Tongue (tissue), 2 donors: ENCODE measurements around the gene RFX7. TPM values are rescaled to one million over a fixed set of nuclear protein-coding genes. Genes with fewer than 3 reads are reported as not detected.
"Not testable (repeated sequence)": the region's sequence is repeated elsewhere in the genome, so short reads cannot be mapped to it uniquely, and the experiment has no call there.

Experiments used
- DNase-seq: peaks from one replicate; pipeline ENCODE4 v3.0.0-alpha.2; 2015
- total RNA-seq: library from RNA; depleted of rRNA; stranded (reverse); fragments of >200 nt; gene quantifications from one replicate; pipeline ENCODE4 v1.2.3, GENCODE V29; 2014

Gene RFX7
- total RNA-seq: 17.5 TPM

DNA sequence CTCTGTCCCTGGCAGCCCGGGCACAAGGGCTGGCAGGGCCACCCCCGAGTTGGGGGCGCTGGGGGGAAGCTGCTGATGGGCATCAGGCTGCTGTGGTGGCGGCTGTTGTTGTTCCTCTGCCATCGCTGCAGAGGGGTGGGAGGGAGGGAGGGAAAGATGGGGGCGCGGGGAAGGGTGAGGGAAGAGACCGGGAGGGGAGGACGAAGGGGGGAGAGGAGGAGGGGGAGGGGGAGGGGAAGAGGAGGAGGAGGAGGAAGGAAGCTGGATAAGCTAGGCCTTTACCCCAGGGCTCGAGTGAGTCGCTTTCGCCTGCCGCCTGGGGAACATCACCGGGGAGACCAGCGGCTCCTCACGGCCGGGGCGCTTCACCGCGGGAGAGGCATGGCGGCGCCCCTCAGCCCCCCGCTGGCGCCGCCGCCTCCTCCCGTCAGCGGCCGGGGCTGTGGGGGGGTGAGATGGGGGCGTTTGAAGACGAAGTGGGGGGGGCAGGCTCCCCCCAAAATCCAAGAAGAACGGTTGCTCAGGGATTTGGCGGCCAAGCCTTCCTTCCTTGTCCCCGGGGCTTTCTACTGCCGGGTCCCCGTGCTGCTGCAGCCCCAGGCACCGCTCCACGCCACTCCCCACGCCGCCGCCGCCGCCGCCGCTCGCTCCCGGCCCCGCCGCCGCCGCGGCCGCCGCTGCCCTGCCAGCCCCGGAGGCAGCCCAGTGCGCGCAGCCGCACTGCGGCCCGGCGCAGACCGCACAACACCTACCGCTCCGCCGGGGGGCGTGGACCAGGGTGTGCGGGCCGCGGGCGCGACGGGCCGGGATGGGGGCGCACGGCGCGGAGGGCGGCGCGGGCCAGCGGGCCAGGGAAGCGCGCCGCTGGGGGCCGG, at the start of gene RFX7:
TSS of gene RFX7 (minus strand) at position 717 of the 875 bp plus-strand sequence. CDS start at position 123, 594 bp downstream.
- peak; percentile 90 for DNase-seq

GRCh38 chr15:56292546-56293316, 49.1 kb upstream of the RFX7 start:
- DNase-seq: no peak

- DNase-seq: no peak
Observed at GRCh38 chr15:56291741-56292140, 48.1 kb upstream of the RFX7 start.

- DNase-seq: no peak
Observed at GRCh38 chr15:56286213-56286612, 42.5 kb upstream of the RFX7 start.

DNA sequence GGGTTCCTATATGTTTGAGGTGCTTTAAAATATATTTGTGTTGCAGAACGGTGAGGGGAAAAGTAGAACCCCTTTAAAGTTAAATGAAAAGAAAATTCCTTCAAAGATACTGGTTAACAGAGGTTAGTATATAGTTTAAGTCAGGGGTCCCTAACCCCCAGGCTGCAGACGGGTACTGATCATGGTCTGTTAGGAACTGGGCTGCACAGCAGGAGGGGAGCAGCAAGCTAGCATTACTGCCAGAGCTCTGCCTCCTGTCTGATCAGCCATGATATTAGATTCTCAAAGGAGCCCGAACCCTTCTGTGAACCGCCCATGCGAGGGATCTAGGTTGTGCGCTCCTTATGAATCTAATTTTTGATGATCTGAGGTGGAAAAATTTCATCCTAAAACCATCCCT, 37.5 kb upstream of the RFX7 start:
- no peak for DNase-seq

GRCh38 chr15:56273724-56274123, 30.0 kb upstream of the RFX7 start:
- DNase-seq: no peak

GRCh38 chr15:56272454-56272853, 28.8 kb upstream of the RFX7 start:
- DNase-seq: no peak

DNA sequence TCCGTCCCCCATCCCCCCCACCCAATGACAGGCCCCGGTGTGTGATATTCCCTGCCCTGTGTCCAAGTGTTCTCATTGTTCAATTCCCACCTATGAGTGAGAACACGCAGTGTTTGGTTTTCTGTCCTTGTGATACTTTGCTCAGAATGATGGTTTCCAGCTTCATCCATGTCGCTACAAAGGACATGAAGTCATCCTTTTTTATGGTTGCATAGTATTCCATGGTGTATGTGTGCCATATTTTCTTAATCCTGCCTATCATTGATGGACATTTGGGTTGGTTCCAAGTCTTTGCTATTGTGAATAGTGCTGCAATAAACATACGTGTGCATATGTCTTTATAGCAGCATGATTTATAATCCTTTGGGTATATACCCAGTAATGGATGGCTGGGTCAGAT, 22.8 kb upstream of the RFX7 start:
- not testable (repeated sequence) for DNase-seq

DNA sequence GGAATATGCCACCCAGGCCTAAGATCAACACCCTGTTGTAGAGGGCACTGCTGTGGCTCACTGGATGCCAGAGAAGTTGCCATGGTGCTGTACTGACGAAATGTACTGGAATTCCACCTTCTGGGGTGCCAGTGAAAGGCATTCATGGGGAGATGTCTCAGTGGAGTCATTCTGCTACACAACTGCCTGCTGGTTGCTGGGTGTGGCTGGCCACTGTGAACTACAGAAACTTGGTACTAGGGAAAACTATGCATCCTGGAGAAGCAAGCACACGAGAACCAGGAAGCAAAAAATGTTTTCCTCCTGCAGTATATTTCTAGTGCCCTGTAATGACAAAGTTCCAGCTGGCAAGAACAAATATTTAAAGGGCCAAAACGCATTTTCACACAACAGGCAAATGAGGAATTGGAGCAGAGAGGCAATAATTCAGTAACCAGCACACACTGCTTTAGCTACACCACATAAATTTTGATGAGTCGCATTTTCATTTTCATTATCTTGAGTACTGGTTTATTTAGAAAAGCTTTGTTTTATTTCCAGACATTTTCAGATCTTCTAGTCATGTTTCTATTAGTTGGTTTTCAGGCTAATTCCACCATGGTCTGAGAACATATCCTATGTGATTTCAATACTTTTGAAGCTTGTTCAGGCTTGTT, 18.3 kb upstream of the RFX7 start:
- DNase-seq: no peak

GRCh38 chr15:56257306-56257705, 13.6 kb upstream of the RFX7 start:
- not testable (repeated sequence) for DNase-seq

GRCh38 chr15:56254265-56254664, 10.6 kb upstream of the RFX7 start:
- no peak for DNase-seq

- no peak for DNase-seq
Observed at GRCh38 chr15:56252386-56252785, 8.7 kb upstream of the RFX7 start.

- DNase-seq: no peak
Observed at GRCh38 chr15:56251315-56252095, 7.8 kb upstream of the RFX7 start.

DNA sequence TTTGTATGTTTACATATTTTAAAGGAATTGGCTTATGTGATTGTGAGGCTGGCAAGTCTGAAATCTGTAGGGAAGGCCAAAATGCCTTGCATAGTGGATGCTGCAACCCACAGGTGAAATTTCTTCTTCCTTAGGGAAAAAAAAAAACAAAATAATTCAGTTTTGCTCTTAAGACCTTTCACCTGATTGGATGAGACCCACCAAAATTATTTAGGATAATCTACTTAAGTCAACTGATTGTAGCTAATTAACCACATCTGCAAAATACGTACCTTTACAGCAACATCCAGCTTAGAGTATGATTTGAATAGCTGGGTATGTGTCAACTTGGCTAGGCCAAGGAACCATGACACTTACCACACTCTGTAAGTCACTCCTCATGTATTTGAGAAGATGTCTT, 6.9 kb upstream of the RFX7 start:
- no peak for DNase-seq

- DNase-seq: peak; percentile 47
Observed at GRCh38 chr15:56249092-56249491, 5.4 kb upstream of the RFX7 start.

- DNase-seq: no peak
Observed at GRCh38 chr15:56248311-56248992, 4.8 kb upstream of the RFX7 start.

DNA sequence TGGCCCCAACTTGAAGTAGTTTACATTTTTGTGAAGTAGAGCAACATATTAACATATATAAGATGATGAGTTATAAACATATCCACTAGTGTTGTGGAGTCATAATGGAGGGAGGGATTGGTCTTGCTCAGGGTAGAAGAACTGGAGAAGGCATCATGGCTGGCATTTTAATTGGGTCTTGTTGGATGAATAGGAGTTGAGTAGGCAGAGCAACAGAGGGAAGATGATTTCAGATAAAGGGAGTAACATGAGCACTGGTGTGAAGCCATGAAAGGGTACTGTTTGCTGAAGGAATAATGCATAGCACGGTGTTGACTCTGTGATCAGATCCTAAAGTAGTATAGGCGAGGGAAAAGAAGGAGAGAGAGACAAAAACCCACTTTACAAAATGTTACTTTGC, 3.6 kb upstream of the RFX7 start:
- DNase-seq: no peak

DNA sequence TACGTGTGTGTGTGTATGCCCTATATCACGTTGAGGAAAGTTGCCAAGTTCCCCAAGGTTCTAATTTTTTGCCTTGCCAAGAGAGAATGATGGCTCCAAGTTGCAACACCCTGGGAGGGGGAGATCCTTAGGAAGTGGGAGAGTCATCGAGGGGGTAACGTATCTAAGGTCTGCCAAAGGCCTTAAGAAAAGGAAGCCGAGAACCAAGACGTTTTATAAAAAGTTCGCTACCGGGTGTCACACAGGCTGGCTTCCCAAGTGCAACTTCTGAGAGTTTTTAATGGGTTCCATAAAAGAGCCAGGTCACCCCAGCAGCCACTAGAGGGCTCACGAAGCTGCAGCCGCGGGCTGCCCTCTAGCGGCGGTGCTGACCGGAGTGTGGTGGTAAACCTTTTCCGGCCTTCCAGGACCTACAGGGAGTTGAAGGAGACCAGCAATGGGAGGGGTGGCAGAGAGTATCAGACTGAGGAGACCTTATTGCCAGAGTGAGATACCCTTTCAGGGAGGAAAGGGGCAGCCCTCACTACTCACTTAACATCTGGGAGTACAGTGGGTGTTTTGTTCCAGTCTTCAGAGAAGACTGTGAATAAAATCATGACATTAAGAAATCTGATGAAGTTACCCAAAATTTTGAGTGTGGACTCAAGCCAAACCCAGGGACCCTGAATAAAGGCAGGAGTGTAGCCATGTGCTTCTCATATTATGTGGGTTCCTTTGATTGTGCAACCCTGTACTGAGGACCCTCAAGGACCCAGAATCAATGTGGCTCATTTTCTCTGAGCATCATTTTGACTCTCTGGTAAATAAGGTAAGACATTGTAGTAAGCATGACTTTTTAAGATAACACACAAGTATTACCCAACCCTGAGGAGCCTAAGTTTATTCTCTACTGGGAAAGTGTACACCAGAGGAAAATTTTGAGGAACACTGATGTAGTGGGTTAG, 2.5 kb upstream of the RFX7 start:
- DNase-seq: peak; percentile 86

DNA sequence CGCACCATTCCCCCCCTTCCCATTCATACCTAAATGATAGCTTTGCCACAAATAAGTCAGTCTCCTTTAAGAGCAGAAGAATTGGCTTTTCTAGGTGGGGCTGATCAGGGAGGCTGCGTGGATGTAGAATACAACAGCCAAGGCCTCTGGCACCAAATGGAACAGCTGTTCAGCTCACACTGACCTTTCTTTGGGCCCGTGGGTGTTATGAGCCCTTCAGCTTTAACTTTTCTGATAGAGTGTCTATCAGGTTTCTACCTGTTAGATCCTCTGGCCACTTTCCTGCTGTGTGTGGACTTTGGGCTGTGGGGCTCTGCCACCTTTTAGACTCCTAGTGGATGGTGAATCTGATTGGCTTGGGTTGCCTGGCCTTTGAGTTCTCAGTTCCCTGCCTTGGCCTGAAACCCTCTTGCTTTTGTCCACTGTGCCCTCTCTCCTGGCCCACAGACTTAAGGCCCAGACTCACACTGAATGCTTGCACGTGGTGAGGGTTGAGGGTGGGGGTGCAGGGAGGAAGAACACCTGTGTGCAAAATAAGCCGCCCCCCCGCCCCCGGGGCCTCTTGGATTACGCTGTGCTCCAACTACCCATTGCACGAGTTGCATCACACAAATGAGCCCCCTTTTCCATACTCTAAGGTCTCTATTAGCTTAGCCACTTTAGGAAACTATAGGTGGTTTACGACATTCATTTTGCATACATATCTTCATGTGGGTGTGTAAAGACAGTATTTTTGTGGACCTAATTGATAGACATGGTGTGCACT, 1.3 kb upstream of the RFX7 start:
- peak; percentile 66 for DNase-seq
